Epidermal melanocyte (primary cell): ENCODE data around the gene CYB5D1.

Source experiments
- DNase-seq: peaks from one replicate; pipeline ENCODE4 v3.0.0; 2011; ENCODE audit warnings: low spot score; ENCODE audit not compliant: insufficient read length

The CYB5D1 gene

DNA sequence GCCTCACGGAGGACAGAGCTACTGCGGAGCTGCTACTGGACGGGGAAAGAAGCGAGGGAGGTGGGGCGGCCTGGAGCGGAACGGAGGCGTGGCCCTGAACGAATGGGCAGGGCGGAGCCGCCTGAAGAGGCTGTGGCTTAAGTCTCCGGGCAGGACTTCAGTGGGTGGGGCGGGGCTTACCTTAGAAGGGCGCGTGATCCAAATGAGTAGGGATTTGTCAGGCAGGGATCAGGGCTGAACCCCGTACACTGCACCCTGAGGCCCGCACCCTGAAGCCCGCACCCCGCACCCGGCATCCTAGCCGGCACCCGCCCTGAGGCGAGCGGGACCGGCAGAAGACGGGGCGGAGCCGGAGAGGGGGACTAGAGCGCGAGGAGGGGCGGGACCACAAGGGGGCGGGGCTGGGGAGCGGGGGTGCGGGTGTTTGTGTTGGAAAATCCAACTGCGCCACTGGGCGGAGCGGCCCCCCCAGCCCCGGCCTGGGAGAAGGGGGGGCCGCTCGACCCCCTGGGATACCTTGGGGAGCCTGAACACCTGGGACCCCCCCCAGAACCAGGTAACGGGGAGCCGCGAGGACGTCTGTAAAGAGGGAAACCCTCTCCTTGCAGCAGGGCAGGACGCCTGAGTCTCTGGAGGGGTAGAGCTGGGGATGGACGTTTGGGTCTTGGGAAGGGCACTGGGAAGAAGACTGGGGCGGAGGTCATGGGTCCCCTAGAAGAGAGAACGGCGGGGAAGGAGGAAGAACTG, 23.8 kb upstream of the CYB5D1 start, which contains the start of gene KDM6B:
Gene KDM6B, plus strand, starts transcription at position 423 of the 747 bp plus-strand sequence. CDS start 11,338 bp downstream, outside the sequence.
- DNase-seq: peak; percentile 87

- no peak for DNase-seq
These were observed 23.3 kb upstream of the CYB5D1 start for GRCh38 chr17:7834542-7834956.

DNA sequence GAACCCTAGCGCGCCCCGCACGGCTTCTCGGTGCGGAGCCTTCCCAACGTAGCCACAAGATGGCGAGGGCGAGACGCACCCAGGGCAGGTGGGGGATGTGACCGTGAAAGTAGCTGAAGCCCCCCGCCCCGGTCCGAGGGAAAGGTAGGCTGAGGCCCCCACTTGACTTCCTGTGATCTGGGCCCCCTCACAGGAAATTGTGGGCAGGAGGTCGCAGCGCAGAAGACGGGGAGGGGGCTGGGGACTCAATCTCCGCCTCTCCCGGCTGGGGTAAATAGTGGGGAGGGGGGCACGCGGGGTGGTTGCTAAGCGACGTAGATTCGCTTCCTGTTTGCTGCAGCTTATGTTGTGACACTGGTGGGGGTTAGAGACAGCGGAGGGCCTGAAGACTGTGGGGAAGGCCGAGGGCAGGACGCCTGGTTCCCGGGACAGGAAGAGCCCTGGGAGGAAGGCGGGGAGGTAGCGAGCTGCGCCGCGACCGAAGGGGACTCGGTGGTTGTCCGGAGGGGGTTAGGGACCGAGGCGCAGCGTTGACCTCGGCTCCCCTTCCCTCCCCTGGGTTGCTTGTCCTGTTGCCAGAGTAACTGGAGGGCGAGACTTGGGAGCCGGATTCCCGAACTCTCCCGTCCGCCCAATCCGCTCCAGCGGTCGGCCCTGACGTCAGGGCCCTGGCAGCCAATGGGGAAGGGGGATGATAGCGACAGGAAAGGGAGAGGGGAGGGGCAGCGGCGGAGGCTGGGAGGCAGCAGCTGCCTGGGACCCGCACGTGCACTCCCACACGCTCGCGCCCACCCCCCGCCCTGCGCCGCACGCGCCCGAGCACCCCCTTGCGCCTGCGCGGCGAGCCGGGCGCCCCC, 22.6 kb upstream of the CYB5D1 start:
- DNase-seq: peak; percentile 88

- DNase-seq: no peak
These were observed 21.8 kb upstream of the CYB5D1 start for GRCh38 chr17:7835814-7836595.

DNA sequence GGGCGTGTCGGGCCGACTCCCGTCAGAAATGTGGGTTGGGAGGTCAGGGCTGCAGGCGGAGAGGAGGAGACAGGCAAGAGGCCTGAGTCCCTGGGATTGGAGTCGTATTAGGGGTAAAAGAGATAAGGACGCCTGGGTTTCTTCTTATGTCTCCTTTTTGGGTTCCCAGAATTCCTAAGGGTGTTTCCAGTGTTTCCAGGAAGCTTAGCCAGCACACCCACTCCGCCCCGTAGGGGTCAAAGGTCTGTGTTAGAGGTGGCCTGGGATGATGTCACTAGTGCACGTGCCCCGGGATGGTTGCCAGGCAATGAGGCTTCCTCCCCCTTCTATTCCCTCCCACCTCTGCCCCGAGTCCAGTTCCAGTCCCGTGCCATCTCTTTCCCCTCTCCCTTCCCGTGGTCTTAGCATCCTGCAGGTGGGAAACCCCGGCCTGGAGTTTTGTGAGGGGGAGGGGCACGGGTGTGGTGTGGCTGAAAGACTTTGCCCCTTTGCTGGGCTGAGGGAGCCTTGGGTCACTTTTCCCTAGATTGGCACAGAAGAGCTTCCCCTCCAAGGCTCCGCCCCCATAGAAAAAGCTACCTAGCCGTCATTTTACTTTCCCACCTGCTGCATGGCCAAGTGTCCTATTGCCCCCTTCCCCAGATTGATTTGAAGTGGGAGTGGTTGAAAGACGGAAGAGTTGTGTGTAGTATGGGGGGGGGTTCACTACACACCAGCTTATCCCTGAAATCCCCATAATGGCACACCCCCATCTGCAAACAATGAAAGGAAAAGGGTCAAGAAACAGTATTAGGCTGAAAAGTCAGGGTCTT, 21.0 kb upstream of the CYB5D1 start:
- DNase-seq: no peak

GRCh38 chr17:7837408-7838088, 20.3 kb upstream of the CYB5D1 start:
- DNase-seq: no peak

DNA sequence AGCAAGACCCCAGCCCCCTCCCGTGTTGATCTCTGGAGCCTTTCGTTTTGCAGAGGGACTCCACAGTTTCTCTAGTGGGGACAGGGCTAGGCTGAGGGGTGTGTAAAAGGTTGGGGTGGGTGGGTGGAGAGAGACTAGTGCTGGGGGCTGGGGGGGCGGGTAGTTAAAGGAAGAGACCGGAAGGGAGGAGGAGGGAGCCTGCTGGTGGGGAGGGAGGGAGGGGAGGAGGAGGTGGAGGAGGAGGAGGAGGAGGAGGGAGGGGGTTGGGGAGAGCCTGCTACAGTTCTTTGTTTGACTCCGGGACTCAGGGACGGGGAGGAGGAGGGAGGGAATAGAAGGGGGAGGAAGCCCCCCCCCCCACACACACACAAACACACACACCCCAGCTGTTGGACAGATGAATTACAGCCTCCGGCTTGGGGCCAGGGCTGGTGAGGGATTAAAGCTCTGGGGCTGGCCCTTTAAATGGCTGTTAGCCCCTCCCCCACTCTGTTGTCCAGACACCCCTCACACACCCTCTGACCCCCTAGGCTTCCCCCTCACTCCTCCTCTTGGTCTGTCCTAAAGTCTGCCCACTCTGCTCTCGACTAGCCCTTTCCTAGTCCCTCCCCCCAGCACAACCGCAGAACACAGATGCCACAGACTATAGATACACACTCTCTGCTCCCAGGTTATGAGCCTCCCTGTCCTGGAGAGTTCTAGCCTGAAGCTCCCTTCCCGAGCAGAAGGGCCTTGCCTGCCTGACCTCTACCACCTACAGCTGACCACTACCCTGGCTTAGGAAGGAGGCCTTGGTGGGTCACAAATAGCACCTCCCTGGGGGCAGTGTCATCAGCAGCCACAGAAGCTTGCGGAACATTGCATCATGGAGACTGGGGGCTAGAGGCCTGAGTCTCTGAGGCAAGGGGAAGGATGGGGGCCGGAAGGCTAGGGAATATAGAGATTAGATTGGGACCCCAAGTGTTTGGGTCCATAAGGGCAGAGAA, 19.4 kb upstream of the CYB5D1 start:
- peak; percentile 33 for DNase-seq

DNA sequence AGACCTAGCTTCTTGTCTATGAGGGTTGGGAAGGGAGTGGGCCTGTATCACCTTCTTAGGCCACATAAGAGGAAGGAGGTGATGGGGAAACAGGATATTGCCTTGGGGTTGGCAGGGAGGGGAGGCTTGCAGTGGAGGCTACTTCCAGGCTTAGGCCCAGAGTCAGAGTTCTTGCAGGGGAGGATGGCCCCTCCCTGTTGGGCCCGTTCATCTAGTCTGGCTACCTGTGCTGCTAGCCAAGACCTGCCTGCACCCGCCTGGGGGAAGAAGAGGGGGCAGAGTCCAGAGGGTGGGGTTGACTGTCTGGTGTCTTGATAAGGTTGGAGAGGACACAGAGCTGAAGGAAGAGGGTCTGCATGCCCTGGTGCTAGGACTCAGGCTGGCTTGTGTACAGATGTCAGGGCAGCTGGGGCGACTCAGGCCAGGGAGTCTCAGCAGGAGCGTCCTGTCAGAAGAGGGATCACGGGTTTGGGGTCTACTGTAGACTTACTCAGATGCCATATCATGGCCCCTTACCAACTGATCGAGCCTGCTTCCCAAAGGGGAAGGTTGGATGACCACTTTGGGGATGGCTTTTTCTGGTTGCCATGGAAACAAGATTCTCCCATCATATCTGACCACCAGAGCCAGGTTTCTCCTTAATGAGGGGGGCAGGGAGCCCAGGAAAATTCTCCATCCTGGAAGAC, 18.5 kb upstream of the CYB5D1 start:
- DNase-seq: no peak

DNA sequence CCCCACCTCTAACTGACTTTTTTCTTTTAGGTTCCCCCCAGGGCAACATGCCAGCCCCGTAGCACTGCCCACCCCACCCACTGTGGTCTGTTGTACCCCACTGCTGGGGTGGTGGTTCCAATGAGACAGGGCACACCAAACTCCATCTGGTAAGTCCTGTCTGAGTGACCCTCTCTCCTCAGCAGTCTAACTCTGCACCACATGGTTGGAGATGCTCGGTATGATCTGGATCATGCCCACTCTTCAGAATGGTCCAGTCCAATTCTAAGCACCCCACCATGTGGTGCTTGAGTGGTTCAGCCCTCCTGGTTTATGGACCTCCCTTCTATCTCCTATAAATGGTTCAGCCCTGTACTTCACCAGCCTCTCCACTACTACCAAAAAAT, 17.9 kb upstream of the CYB5D1 start:
- no peak for DNase-seq

- no peak for DNase-seq
These were observed 17.4 kb upstream of the CYB5D1 start for GRCh38 chr17:7840441-7840840.

GRCh38 chr17:7840875-7841274, 16.9 kb upstream of the CYB5D1 start:
- no peak for DNase-seq

- DNase-seq: peak; percentile 64
These were observed 16.3 kb upstream of the CYB5D1 start for GRCh38 chr17:7841396-7841914.

DNA sequence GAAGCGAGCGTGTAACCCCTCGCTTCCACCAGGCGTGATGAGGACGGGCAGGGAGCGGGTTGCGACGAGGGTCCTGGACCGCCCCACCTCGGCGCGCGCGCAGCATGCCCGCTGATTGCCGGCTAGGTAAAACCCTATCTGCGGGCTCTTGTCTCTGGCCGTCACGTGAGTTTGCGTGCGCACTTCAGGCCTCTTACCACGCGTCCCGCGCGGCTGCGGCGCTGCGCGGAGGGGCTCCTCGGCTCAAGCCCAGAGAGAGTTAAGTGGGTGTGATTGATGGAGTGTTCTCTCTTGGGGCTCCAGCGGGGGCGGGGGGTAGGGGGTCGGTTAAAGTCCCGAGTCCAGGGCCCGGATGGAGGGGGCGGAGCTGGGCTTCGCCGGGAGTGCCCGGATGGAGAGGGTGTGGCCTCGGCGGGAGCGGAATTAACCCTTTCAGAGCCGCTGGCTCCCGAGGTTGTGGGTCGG, 15.9 kb upstream of the CYB5D1 start:
- peak; percentile 90 for DNase-seq

DNA sequence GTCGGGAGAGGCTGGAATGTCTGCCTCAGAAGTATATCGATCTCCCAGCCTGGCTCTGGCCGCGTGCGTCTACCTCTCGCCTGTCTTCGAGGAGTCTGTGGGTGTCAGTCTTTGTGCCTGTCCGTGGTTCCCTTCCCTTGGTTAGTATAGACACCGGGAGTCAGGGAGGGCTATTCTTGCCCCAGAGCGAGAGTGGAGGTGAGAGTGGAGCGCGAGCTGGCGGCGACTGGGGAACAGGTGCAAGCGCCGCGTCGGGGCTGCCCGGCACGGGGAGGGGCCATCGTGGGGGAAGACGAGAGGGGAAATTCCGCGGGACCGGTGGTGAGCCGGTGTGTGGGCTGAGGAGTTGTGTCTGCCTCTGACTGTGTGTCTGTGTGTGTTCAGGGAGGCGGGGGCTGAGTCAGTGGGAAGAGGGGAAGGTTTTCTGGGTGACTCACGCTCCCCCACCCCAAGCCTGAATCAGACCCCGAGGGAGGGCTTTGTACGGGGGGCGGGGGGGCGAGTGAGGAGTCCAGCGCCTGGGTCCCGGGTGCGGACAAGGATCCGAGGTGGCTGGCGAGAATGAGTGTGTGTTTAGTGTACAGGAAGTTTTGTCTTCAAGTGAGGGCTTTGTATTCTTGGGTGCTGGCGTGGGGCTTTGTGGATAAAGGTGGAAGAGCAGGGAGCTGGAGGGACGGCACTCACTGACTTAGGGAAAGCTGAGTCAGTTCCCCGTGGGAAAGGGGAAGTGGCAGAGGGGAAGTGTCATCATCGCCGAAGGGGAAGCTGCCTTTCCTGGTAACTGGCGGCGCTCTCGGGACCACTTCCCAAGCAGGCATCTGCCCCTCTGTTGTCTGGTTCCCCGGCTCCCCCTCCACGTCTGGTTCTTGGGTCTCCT, 15.2 kb upstream of the CYB5D1 start:
- DNase-seq: no peak

DNA sequence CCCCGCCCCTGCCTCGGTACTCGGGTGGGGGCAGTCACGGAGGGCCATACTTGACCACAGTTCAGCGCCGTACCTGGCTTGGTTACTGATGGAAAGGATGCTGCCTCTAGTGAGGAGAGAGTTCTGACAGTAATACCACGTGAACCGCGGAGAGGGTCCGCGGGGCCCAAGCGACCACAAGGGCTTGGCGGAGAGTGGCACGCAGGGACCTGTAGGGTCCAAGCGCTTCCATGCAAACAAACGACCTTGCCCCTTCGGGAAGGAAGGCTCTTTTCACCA, 14.6 kb upstream of the CYB5D1 start:
- no peak for DNase-seq

DNA sequence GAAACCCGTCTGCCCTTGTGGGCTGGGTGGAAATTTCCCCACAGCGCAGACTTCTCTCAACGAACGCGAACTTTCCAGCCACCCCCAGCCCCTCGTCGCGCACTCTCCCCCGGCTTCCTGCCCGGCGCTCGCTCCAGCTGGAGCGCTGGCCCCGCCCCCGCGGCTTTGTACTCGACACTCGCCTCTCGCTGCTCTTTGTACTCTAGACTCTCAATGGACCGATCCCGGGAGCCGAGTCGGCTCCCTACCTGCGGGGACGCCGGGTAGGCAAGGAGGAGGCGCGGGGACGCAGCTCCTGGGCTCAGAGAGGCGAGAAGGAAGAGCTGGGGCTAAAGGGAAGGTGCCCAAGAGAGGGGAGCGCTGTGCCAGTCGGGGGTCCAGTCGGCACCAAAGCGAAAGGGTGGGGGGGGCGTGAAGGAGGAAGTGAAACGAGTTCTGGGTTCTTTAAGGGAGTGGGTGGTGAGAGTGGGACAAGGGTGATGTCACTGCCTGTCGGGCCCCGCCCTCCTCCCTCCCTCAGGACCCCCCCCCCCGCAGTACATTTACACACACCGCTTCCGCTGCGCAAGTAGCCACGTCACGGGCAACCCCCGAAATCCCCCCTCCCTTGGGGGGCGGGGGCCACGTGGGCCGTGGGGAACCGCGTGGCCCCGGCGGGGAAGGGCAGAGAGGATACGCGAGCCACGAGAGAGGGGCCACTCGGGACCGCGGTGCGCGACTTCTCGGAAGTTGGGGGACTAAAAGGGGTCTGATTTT, 14.1 kb upstream of the CYB5D1 start:
- DNase-seq: peak; percentile 61
